ENCODE data around the gene TMEM39B. TPM values are rescaled to one million over a fixed set of nuclear protein-coding genes. Genes with fewer than 3 reads are reported as not detected.
"Not testable (repeated sequence)": the region's sequence is repeated elsewhere in the genome, so short reads cannot be mapped to it uniquely, and the experiment has no call there.

The TMEM39B gene
- total RNA-seq, 1 donor from 2014 or later: 23.7 TPM

DNA sequence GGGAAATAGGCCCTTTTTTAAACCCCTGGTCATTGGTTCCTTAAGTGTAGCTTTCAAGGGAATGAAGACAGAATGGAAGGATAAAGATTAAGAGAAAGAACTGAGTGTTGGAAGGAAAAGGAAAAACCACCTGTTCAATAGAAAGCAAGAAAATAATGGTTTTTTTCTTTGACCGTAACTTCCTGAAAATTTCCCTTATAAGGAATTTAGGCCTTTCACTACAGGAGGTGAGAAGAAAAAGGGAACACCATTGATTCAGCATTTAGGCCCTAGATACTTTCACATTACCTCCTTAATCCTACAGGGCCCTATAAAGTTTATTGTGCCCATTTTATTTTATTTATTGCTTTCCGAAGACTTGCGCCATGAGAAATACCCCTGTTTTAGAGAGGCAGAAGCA, 54.0 kb downstream of the TMEM39B start:
- no peak overlapping the region for H3K4me3 Mint-ChIP-seq (ENCODE audit: low read depth)
- H3K9me3 Mint-ChIP-seq (ENCODE audit: low read depth): no peaks in the 10 kb centered on the region
- no peaks in the 10 kb centered on the region for H3K36me3 Mint-ChIP-seq (ENCODE audit: insufficient read depth)
- H3K27me3 Mint-ChIP-seq: no peaks in the 10 kb centered on the region
- peaks cover 9% of the 10 kb centered on the region for H3K4me1 Mint-ChIP-seq (ENCODE audit: low read depth)
- no peak overlapping the region for H3K27ac Mint-ChIP-seq
- TF ChIP-seq, protein P1, sequence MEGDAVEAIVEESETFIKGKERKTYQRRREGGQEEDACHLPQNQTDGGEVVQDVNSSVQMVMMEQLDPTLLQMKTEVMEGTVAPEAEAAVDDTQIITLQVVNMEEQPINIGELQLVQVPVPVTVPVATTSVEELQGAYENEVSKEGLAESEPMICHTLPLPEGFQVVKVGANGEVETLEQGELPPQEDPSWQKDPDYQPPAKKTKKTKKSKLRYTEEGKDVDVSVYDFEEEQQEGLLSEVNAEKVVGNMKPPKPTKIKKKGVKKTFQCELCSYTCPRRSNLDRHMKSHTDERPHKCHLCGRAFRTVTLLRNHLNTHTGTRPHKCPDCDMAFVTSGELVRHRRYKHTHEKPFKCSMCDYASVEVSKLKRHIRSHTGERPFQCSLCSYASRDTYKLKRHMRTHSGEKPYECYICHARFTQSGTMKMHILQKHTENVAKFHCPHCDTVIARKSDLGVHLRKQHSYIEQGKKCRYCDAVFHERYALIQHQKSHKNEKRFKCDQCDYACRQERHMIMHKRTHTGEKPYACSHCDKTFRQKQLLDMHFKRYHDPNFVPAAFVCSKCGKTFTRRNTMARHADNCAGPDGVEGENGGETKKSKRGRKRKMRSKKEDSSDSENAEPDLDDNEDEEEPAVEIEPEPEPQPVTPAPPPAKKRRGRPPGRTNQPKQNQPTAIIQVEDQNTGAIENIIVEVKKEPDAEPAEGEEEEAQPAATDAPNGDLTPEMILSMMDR (IDR thresholded peaks at IDR 0.05; ENCODE audit: unreplicated experiment): no peak
- DNase-seq (ENCODE audit: low spot score, unreplicated experiment): no peak

GRCh38 chr1:32127409-32128198, 54.9 kb downstream of the TMEM39B start:
- no peak for DNase-seq (ENCODE audit: low spot score, unreplicated experiment)
- TF ChIP-seq, protein P1 (IDR thresholded peaks at IDR 0.05; ENCODE audit: unreplicated experiment): peak; percentile 22
- Mint-ChIP-seq H3K27ac (peak overlapping the region; percentile 3), H3K27me3 (no peaks in the 10 kb centered on the region), H3K4me3 (ENCODE audit: low read depth) (no peak overlapping the region), H3K4me1 (ENCODE audit: low read depth) (peaks cover 9% of the 10 kb centered on the region), H3K36me3 (ENCODE audit: insufficient read depth) (no peaks in the 10 kb centered on the region), H3K9me3 (ENCODE audit: low read depth) (no peaks in the 10 kb centered on the region)

DNA sequence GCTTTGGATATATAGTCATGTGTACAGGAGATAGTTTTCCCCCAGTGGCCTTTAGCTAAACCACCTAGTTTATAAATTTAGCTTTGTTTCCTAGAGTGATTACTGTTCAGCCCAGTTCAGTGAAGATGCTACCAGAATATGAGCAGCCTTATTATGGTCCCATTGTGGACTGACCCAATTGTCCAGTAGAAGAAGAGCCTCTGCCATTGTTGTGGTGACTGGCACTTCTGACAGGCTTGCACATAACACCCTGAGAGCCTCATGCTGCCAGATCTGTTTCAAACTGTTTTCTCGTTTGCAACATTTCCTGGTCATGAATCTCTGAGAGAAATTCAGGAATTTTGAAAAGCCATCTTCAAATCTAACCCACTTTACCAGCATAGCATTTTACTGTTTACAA, 55.7 kb downstream of the TMEM39B start:
- Mint-ChIP-seq H3K4me1 (ENCODE audit: low read depth) (peaks cover 9% of the 10 kb centered on the region), H3K27me3 (no peaks in the 10 kb centered on the region), H3K36me3 (ENCODE audit: insufficient read depth) (no peaks in the 10 kb centered on the region), H3K9me3 (ENCODE audit: low read depth) (no peaks in the 10 kb centered on the region), H3K27ac (no peak overlapping the region), H3K4me3 (ENCODE audit: low read depth) (no peak overlapping the region)
- DNase-seq (ENCODE audit: low spot score, unreplicated experiment): no peak
- TF ChIP-seq, protein P1 (IDR thresholded peaks at IDR 0.05; ENCODE audit: unreplicated experiment): no peak

- Mint-ChIP-seq H3K36me3 (ENCODE audit: insufficient read depth) (no peaks in the 10 kb centered on the region), H3K9me3 (ENCODE audit: low read depth) (no peaks in the 10 kb centered on the region), H3K27ac (peak overlapping the region; percentile 47), H3K27me3 (no peaks in the 10 kb centered on the region), H3K4me1 (ENCODE audit: low read depth) (peaks cover 9% of the 10 kb centered on the region), H3K4me3 (ENCODE audit: low read depth) (no peak overlapping the region)
- TF ChIP-seq, protein P1 (IDR thresholded peaks at IDR 0.05; ENCODE audit: unreplicated experiment): no peak
- DNase-seq (ENCODE audit: low spot score, unreplicated experiment): no peak
These were observed 56.2 kb downstream of the TMEM39B start for GRCh38 chr1:32128964-32129363.

DNA sequence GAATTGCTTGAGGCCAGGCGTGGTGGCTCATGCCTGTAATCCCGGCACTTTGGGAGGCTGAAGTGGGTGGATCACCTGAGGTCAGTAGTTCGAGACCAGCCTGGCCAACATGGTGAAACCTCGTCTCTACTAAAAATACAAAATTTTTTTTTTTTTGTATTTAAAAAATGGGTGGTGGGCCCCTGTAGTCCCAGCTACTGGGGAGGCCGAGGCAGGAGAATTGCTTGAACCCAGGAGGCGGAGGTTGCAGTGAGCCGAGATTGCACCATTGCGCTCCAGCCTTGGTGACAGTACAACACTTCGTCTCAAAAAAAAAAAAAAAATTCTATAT, 61.2 kb downstream of the TMEM39B start:
- H3K27me3 Mint-ChIP-seq; H3K9me3 Mint-ChIP-seq (ENCODE audit: low read depth); H3K36me3 Mint-ChIP-seq (ENCODE audit: insufficient read depth); H3K4me1 Mint-ChIP-seq (ENCODE audit: low read depth); DNase-seq (ENCODE audit: low spot score, unreplicated experiment); H3K4me3 Mint-ChIP-seq (ENCODE audit: low read depth); H3K27ac Mint-ChIP-seq: not testable (repeated sequence)

DNA sequence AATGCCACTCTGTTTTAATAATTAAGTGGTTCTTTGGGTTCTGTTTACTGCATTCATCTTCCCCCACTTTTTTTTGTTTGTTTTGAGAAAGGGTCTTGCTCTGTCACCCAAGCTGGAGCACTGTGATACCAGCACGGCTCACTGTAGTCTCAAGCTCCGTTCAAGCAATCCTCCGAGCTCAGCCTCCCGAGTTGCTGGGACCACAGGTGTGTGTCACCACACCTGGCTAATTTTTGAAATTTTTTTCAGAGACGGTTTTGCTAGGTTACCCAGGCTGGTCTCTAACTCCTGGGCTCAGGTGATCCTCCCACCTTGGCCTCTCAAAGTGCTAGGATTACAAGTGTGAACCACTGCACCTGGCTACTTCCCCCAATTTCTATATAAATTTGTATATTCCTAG, 64.4 kb downstream of the TMEM39B start:
- no peak for DNase-seq (ENCODE audit: low spot score, unreplicated experiment)
- Mint-ChIP-seq H3K36me3 (ENCODE audit: insufficient read depth) (peaks cover 2% of the 10 kb centered on the region), H3K4me1 (ENCODE audit: low read depth) (peaks cover 10% of the 10 kb centered on the region), H3K4me3 (ENCODE audit: low read depth) (no peak overlapping the region), H3K9me3 (ENCODE audit: low read depth) (no peaks in the 10 kb centered on the region), H3K27ac (no peak overlapping the region), H3K27me3 (no peaks in the 10 kb centered on the region)
- TF ChIP-seq, protein P1 (IDR thresholded peaks at IDR 0.05; ENCODE audit: unreplicated experiment): no peak

Measured in progenitor cell of endocrine pancreas (in vitro differentiated cells).